Hindlimb muscle (tissue), 1 donor: ENCODE data around the gene AGRN. TPM values are rescaled to one million over a fixed set of nuclear protein-coding genes. Genes with fewer than 3 reads are reported as not detected.
A peak's percentile ranks its signal among the peaks of the same experiment; 100 is the strongest.
"Not testable (repeated sequence)": the region's sequence is repeated elsewhere in the genome, so short reads cannot be mapped to it uniquely, and the experiment has no call there.

Source experiments
- DNase-seq: peaks from one replicate; pipeline ENCODE4 v3.0.0-alpha.2; 2013
- polyA plus RNA-seq: library from polyadenylated mRNA; unstranded; fragments of 120-200 nt; gene quantifications from one replicate; pipeline ENCODE4 v1.2.1, GENCODE V29; 2013; ENCODE audit not compliant: insufficient read length

AGRN gene
- polyA plus RNA-seq, 1 donor, result 51.3 TPM

- peak; percentile 72 for DNase-seq
Measured at GRCh38 chr1:1021010-1021919, 1.3 kb downstream of the AGRN start.

GRCh38 chr1:1021920-1022259, 2.0 kb downstream of the AGRN start:
- DNase-seq, result no peak

GRCh38 chr1:1022302-1023009, 2.5 kb downstream of the AGRN start:
- DNase-seq, result no peak

- DNase-seq, result no peak
Measured at GRCh38 chr1:1023700-1024099, 3.8 kb downstream of the AGRN start.

- no peak for DNase-seq
Measured at GRCh38 chr1:1024149-1024770, 4.3 kb downstream of the AGRN start.

- DNase-seq, result no peak
Measured at GRCh38 chr1:1024771-1025699, 5.1 kb downstream of the AGRN start.

- no peak for DNase-seq
Measured at GRCh38 chr1:1025730-1026129, 5.8 kb downstream of the AGRN start.

GRCh38 chr1:1026599-1027413, 6.9 kb downstream of the AGRN start:
- DNase-seq, result no peak

- DNase-seq, result no peak
Measured at GRCh38 chr1:1027791-1028190, 7.9 kb downstream of the AGRN start.

GRCh38 chr1:1030867-1031658, 11.1 kb downstream of the AGRN start:
- DNase-seq, result not testable (repeated sequence)

GRCh38 chr1:1031659-1032235, 11.8 kb downstream of the AGRN start:
- DNase-seq, result no peak

GRCh38 chr1:1032424-1032823, 12.5 kb downstream of the AGRN start:
- no peak for DNase-seq

GRCh38 chr1:1033009-1033587, 13.2 kb downstream of the AGRN start:
- peak; percentile 71 for DNase-seq

GRCh38 chr1:1033731-1034438, 14.0 kb downstream of the AGRN start:
- no peak for DNase-seq

GRCh38 chr1:1034439-1034781, 14.5 kb downstream of the AGRN start:
- DNase-seq, result no peak

- no peak for DNase-seq
Measured at GRCh38 chr1:1035291-1035943, 15.5 kb downstream of the AGRN start.

GRCh38 chr1:1037366-1038327, 17.7 kb downstream of the AGRN start:
- no peak for DNase-seq
